GM12878 (cell line): ENCODE measurements around the gene ZP2. TPM values are rescaled to one million over a fixed set of nuclear protein-coding genes. Genes with fewer than 3 reads are reported as not detected.

Source experiments
- ATAC-seq: fragments of 200-7000 bp; cut with Tn5 transposase; 3 replicates; pipeline ENCODE4 v1.9.1; 2020; ENCODE audit warnings: mild to moderate bottlenecking, moderate library complexity
- BruUV-seq: library from RNA; stranded (reverse); fragments of 400-500 nt; replicated peaks from 2 replicates; lab custom pipeline; 2021; lab: Mats Ljungman, UMichigan
- CTCF ChIA-PET: fragments of 300-600 bp; sonication (Branson Sonifier 250); formaldehyde crosslinking; extraction: SDS; loops from one replicate; lab custom pipeline; 2021; ENCODE audit warnings: inconsistent platforms; lab: Yijun Ruan, JAX
- POLR2A ChIA-PET: fragments of 350-600 bp; formaldehyde crosslinking; extraction: SDS; loops from one replicate; lab custom pipeline; 2021; ENCODE audit warnings: inconsistent platforms; lab: Charles Lee
- RAD21 ChIA-PET: fragments of 300-600 bp; sonication (Branson Sonifier 250); formaldehyde crosslinking; loops from one replicate; lab custom pipeline; 2023; ENCODE audit warnings: antibody characterized with exemption; ENCODE audit not compliant: unreplicated experiment; lab: Charles Lee
- SMC1A ChIA-PET: fragments of 300-600 bp; sonication (Branson Sonifier 250); formaldehyde crosslinking; loops from one replicate; lab custom pipeline; 2023; ENCODE audit not compliant: unreplicated experiment, uncharacterized antibody; lab: Charles Lee
- DNase-seq: peaks from one replicate; pipeline ENCODE4 v3.0.0-alpha.2; 2011; ENCODE audit warnings: low read depth, low spot score
- FAIRE-seq: peaks from 3 replicates; lab custom pipeline; 2011; peaks lifted over from hg19 to GRCh38; lab: Jason Lieb, UNC
- H2AFZ ChIP-seq: 2 replicates; pipeline ENCODE4 v1.6.0; 2011; ENCODE audit warnings: low read depth, low read length, control low read depth; ENCODE audit not compliant: control insufficient read depth
- H3K27ac ChIP-seq: 2 replicates; pipeline ENCODE4 v1.5.1; 2011; ENCODE audit warnings: control low read depth; ENCODE audit not compliant: control insufficient read depth, insufficient read depth
- H3K27me3 ChIP-seq, 2 experiments: replicated peaks in 1 of 2; 2 replicates each; pipeline versions ENCODE4 v1.6.0 to v1.6.1; 2011; ENCODE audit warnings: low read length in 1 of 2; ENCODE audit not compliant: control insufficient read depth in 2 of 2, insufficient read depth in 2 of 2
- H3K36me3 ChIP-seq, 2 experiments: 2 replicates each; pipeline ENCODE4 v1.5.1; 2011; ENCODE audit warnings: low read length in 1 of 2; ENCODE audit not compliant: control insufficient read depth in 2 of 2, insufficient read depth in 2 of 2
- H3K4me1 ChIP-seq: 2 replicates; pipeline ENCODE4 v1.6.1; 2011; ENCODE audit warnings: mild to moderate bottlenecking, low read length, moderate library complexity, mixed read lengths; ENCODE audit not compliant: control insufficient read depth, insufficient read depth
- H3K4me2 ChIP-seq: 2 replicates; pipeline ENCODE4 v1.6.0; 2011; ENCODE audit warnings: control low read depth; ENCODE audit not compliant: control insufficient read depth, insufficient read depth
- H3K4me3 ChIP-seq: fragments of 200-600 bp; sonication (generic); 2 replicates; pipeline ENCODE4 v1.5.1; 2016
- H3K79me2 ChIP-seq: 2 replicates; pipeline ENCODE4 v1.6.0; 2011; ENCODE audit warnings: low read length; ENCODE audit not compliant: control insufficient read depth, insufficient read depth
- H3K9ac ChIP-seq: 2 replicates; pipeline ENCODE4 v1.8.0; 2011; ENCODE audit warnings: low read length, control low read depth, mixed read lengths; ENCODE audit not compliant: control insufficient read depth, insufficient read depth
- H3K9me3 ChIP-seq: replicated peaks from 3 replicates; pipeline ENCODE4 v1.5.1; 2011; ENCODE audit warnings: mild to moderate bottlenecking, low read length; ENCODE audit not compliant: control insufficient read depth, insufficient read depth
- H4K20me1 ChIP-seq: 2 replicates; pipeline ENCODE4 v1.6.0; 2011; ENCODE audit not compliant: control insufficient read depth, insufficient read depth
- ATF2 ChIP-seq: IDR thresholded peaks from 2 replicates; pipeline ENCODE4 v1.6.1; 2012; ENCODE audit warnings: low read length, inconsistent platforms
- ATF7 ChIP-seq: fragments of 450-650 bp; IDR thresholded peaks from 2 replicates; pipeline ENCODE4 v1.6.1; 2016; ENCODE audit warnings: low read depth, mild to moderate bottlenecking
- BHLHE40 ChIP-seq, 2 experiments: fragments of 450-650 bp in 1 of 2; IDR thresholded peaks; 2 replicates each; pipeline ENCODE4 v1.6.1; 2011 to 2017; ENCODE audit warnings: low read depth in 2 of 2, borderline replicate concordance in 1 of 2, improper control_type of control experiment in 1 of 2, low read length in 1 of 2, mild to moderate bottlenecking in 1 of 2
- BMI1 ChIP-seq: fragments of 450-650 bp; IDR thresholded peaks from 2 replicates; pipeline ENCODE4 v1.6.1; 2016; ENCODE audit warnings: mild to moderate bottlenecking, moderate library complexity, borderline replicate concordance
- CBFB ChIP-seq: IDR thresholded peaks from 2 replicates; pipeline ENCODE4 v1.6.1; 2016; ENCODE audit warnings: antibody characterized with exemption, low read depth
- CHD4 ChIP-seq: fragments of 200-600 bp; sonication (generic); IDR thresholded peaks from 2 replicates; pipeline ENCODE4 v1.6.1; 2016; ENCODE audit warnings: mild to moderate bottlenecking
- EED ChIP-seq: sonication (generic); IDR thresholded peaks from 2 replicates; pipeline ENCODE4 v1.6.1; 2016; ENCODE audit warnings: antibody characterized with exemption, low read depth
- FOXK2 ChIP-seq: fragments of 450-650 bp; IDR thresholded peaks from 2 replicates; pipeline ENCODE4 v1.6.1; 2017; ENCODE audit warnings: mild to moderate bottlenecking, moderate library complexity
- FOXM1 ChIP-seq: IDR thresholded peaks from 2 replicates; pipeline ENCODE4 v1.6.1; 2012; ENCODE audit warnings: low read depth, mild to moderate bottlenecking, inconsistent platforms, low read length, moderate library complexity
- IRF4 ChIP-seq: IDR thresholded peaks from 2 replicates; pipeline ENCODE4 v1.6.1; 2011; ENCODE audit warnings: low read depth, low read length
- MLLT1 ChIP-seq: fragments of 450-650 bp; IDR thresholded peaks from 2 replicates; pipeline ENCODE4 v1.6.1; 2016; ENCODE audit warnings: mild to moderate bottlenecking
- NKRF ChIP-seq: fragments of 450-650 bp; conservative IDR thresholded peaks from 2 replicates; pipeline ENCODE4 v1.6.1; 2017; ENCODE audit warnings: mild to moderate bottlenecking, moderate library complexity
- PML ChIP-seq: IDR thresholded peaks from 2 replicates; pipeline ENCODE4 v1.6.1; 2012; ENCODE audit warnings: low read length, inconsistent platforms
- POLR2AphosphoS5 ChIP-seq: IDR thresholded peaks from 2 replicates; pipeline ENCODE4 v1.6.1; 2011; ENCODE audit warnings: mild to moderate bottlenecking, low read length, inconsistent platforms
- TCF12 ChIP-seq: IDR thresholded peaks from 2 replicates; pipeline ENCODE4 v1.6.1; 2011; ENCODE audit warnings: low read depth, mild to moderate bottlenecking, low read length
- WGBS: methylation state at CpG from one replicate; pipeline ENCODE4 v1.1.6; 2016; ENCODE audit warnings: low lambda C conversion rate; ENCODE audit not compliant: insufficient replicate concordance, insufficient coverage; ENCODE audit errors: missing lambda C conversion rate; 5-methylcytosine and 5-hydroxymethylcytosine counted together
- in situ Hi-C: fragments of 300-500 bp; cut with MboI; formaldehyde crosslinking; loops from 9 replicates; pipeline ENCODE4 v1.14.3; 2018; ENCODE audit warnings: mixed read lengths
- intact Hi-C: fragments of 100-400 bp; cut with micrococcal nuclease; formaldehyde crosslinking; loops from one replicate; pipeline ENCODE4 v1.14.2; 2022; ENCODE audit not compliant: unreplicated experiment
- polyA plus RNA-seq, 11 experiments: library from polyadenylated mRNA; depleted of rRNA in 4 of 11; unstranded in 6 of 11; stranded (reverse) in 5 of 11; fragments of >200 nt; fragmentation: Nextera tagmentation in 4 of 11; fragmentation: Illumina TruSeq in 1 of 11; extraction: Ambion mirVana in 4 of 11; extraction: Trizol in 1 of 11; gene quantifications; 1 replicate in 1 of 11; 2 replicates in 10 of 11; pipeline versions ENCODE4 v1.2.1 to v1.2.3, GENCODE V29; 2011 to 2016; ENCODE audit warnings: inconsistent platforms in 2 of 11, missing spikeins in 2 of 11, low read depth in 1 of 11
- total RNA-seq, 4 experiments: library from RNA; depleted of rRNA in 3 of 4; stranded (reverse); fragments of >200 nt in 3 of 4; fragmentation: Illumina TruSeq in 1 of 4; extraction: Trizol in 1 of 4; gene quantifications; 2 replicates each; pipeline versions ENCODE4 v1.2.1 to v1.2.3, GENCODE V29; 2013 to 2021
- TF ChIP-seq, protein P1 (sequence below): IDR thresholded peaks from 2 replicates; pipeline ENCODE4 v1.6.1; 2012; ENCODE audit warnings: improper control_type of control experiment, low read depth, low read length; ENCODE audit not compliant: insufficient replicate concordance

The ZP2 gene
- total and polyA plus RNA-seq, 10 of the 15 experiments (the other 5 are each of a cell fraction or from before 2014, with no cell fraction given): 0.11 to 0.33 (median 0.16) TPM; not detected in 1

- no peak for DNase-seq
- H3K9ac ChIP-seq: no peak overlapping the region
- ChIA-PET CTCF (interaction anchor here (0.6 to 3.4 kb wide), 4 partner anchors 9 to 103 kb away, joined by 3 to 14 read pairs (median 3); no protein-coding TSS in a partner anchor), SMC1A (interaction anchor here (1.0 kb wide), 1 partner anchor 103 kb away, joined by 6 read pairs; no protein-coding TSS in a partner anchor), POLR2A (no interaction called here)
- ATAC-seq: no peak
- H3K79me2 ChIP-seq: no peaks in the 10 kb centered on the region
- in situ Hi-C loops (no loop called here), intact Hi-C loops (no loop called here)
- H3K27ac ChIP-seq: no peak overlapping the region
- H3K27me3 ChIP-seq: no peaks in the 10 kb centered on the region
- H4K20me1 ChIP-seq: no peaks in the 10 kb centered on the region
- WGBS: 23% methylated on average over 3 of the region's 3 CpGs
- BruUV-seq: no TSS peak
- H3K4me1 ChIP-seq: peaks cover 3% of the 10 kb centered on the region; the same call in 1 of the 2 replicates
- no peak for FAIRE-seq
- H3K4me3 ChIP-seq: no peak overlapping the region
- TF ChIP-seq IRF4 (no peak), ATF2 (no peak), PML (no peak), ATF7 (no peak), NKRF (no peak), BHLHE40 (IDR thresholded peaks at IDR 0.05; ENCODE audit: borderline replicate concordance in 1 of 2, low read depth in 2 of 2, low read length in 1 of 2) (no peak), EED (no peak), TCF12 (no peak), FOXM1 (no peak), CHD4 (no peak), FOXK2 (no peak), POLR2AphosphoS5 (no peak), BMI1 (no peak), MLLT1 (no peak), CBFB (no peak)
- TF ChIP-seq, protein P1, sequence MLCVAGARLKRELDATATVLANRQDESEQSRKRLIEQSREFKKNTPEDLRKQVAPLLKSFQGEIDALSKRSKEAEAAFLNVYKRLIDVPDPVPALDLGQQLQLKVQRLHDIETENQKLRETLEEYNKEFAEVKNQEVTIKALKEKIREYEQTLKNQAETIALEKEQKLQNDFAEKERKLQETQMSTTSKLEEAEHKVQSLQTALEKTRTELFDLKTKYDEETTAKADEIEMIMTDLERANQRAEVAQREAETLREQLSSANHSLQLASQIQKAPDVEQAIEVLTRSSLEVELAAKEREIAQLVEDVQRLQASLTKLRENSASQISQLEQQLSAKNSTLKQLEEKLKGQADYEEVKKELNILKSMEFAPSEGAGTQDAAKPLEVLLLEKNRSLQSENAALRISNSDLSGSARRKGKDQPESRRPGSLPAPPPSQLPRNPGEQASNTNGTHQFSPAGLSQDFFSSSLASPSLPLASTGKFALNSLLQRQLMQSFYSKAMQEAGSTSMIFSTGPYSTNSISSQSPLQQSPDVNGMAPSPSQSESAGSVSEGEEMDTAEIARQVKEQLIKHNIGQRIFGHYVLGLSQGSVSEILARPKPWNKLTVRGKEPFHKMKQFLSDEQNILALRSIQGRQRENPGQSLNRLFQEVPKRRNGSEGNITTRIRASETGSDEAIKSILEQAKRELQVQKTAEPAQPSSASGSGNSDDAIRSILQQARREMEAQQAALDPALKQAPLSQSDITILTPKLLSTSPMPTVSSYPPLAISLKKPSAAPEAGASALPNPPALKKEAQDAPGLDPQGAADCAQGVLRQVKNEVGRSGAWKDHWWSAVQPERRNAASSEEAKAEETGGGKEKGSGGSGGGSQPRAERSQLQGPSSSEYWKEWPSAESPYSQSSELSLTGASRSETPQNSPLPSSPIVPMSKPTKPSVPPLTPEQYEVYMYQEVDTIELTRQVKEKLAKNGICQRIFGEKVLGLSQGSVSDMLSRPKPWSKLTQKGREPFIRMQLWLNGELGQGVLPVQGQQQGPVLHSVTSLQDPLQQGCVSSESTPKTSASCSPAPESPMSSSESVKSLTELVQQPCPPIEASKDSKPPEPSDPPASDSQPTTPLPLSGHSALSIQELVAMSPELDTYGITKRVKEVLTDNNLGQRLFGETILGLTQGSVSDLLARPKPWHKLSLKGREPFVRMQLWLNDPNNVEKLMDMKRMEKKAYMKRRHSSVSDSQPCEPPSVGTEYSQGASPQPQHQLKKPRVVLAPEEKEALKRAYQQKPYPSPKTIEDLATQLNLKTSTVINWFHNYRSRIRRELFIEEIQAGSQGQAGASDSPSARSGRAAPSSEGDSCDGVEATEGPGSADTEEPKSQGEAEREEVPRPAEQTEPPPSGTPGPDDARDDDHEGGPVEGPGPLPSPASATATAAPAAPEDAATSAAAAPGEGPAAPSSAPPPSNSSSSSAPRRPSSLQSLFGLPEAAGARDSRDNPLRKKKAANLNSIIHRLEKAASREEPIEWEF: no peak
- TF ChIP-seq, all 136 proteins: peak for 0
- no peak overlapping the region for H3K4me2 ChIP-seq
- H2AFZ ChIP-seq: no peak overlapping the region
- no peaks in the 10 kb centered on the region for H3K36me3 ChIP-seq
- RAD21 ChIA-PET: no interaction called here
- H3K9me3 ChIP-seq: no peaks in the 10 kb centered on the region
These were observed 13.8 kb downstream of the ZP2 start for GRCh38 chr16:21197621-21198020.
